Measurements from ENCODE around the gene DIO3.

DIO3 gene

GRCh38 chr14:101588990-101589389 lies 27.7 kb downstream of the DIO3 start:
- Histone ChIP-seq H3K27ac (replicated peaks) (no peak overlapping the region), H3K4me3 (replicated peaks; ENCODE audit: insufficient read depth, low read length) (no peak overlapping the region), H3K27me3 (ENCODE audit: insufficient read depth, poor library complexity, severe bottlenecking) (no peaks in the 10 kb centered on the region)
- TF ChIP-seq REST (IDR thresholded peaks at IDR 0.05; ENCODE audit: insufficient replicate concordance, low read depth) (no peak), POLR2AphosphoS5 (IDR thresholded peaks at IDR 0.05; ENCODE audit: low read depth) (no peak), CTCF (IDR thresholded peaks at IDR 0.05; ENCODE audit: insufficient read depth, low read length) (no peak), GABPA (IDR thresholded peaks at IDR 0.05; ENCODE audit: low read depth) (no peak), SPI1 (IDR thresholded peaks at IDR 0.05; ENCODE audit: borderline replicate concordance, low read depth) (no peak)
- no peak for DNase-seq (ENCODE audit: low read depth in 1 of 2, low spot score in 1 of 2)

GRCh38 chr14:101589486-101590015 lies 28.3 kb downstream of the DIO3 start:
- Histone ChIP-seq H3K4me3 (replicated peaks; ENCODE audit: insufficient read depth, low read length) (no peak overlapping the region), H3K27me3 (ENCODE audit: insufficient read depth, poor library complexity, severe bottlenecking) (no peaks in the 10 kb centered on the region), H3K27ac (replicated peaks) (no peak overlapping the region)
- no peak for DNase-seq (ENCODE audit: low read depth in 1 of 2, low spot score in 1 of 2)
- TF ChIP-seq GABPA (IDR thresholded peaks at IDR 0.05; ENCODE audit: low read depth): no peak
- no peak for TF ChIP-seq SPI1 (IDR thresholded peaks at IDR 0.05; ENCODE audit: borderline replicate concordance, low read depth)
- no peak for TF ChIP-seq CTCF (IDR thresholded peaks at IDR 0.05; ENCODE audit: insufficient read depth, low read length)
- no peak for TF ChIP-seq POLR2AphosphoS5 (IDR thresholded peaks at IDR 0.05; ENCODE audit: low read depth)
- TF ChIP-seq REST (IDR thresholded peaks at IDR 0.05; ENCODE audit: insufficient replicate concordance, low read depth): no peak

- H3K27me3 ChIP-seq (ENCODE audit: insufficient read depth, poor library complexity, severe bottlenecking): no peaks in the 10 kb centered on the region
- DNase-seq (ENCODE audit: low read depth in 1 of 2, low spot score in 1 of 2): no peak
- TF ChIP-seq POLR2AphosphoS5 (IDR thresholded peaks at IDR 0.05; ENCODE audit: low read depth) (no peak), CTCF (IDR thresholded peaks at IDR 0.05; ENCODE audit: insufficient read depth, low read length) (no peak), SPI1 (IDR thresholded peaks at IDR 0.05; ENCODE audit: borderline replicate concordance, low read depth) (no peak), GABPA (IDR thresholded peaks at IDR 0.05; ENCODE audit: low read depth) (no peak), REST (IDR thresholded peaks at IDR 0.05; ENCODE audit: insufficient replicate concordance, low read depth) (no peak)
- no peak overlapping the region for H3K27ac ChIP-seq (replicated peaks)
- H3K4me3 ChIP-seq (replicated peaks; ENCODE audit: insufficient read depth, low read length): no peak overlapping the region
Observed at GRCh38 chr14:101590062-101590461, 28.8 kb downstream of the DIO3 start.
